B cell (primary cell): ENCODE results near the gene ZNF735. TPM values are rescaled to one million over a fixed set of nuclear protein-coding genes. Genes with fewer than 3 reads are reported as not detected.

Source experiments
- ATAC-seq: fragments of 200-7000 bp; cut with Tn5 transposase; one replicate; pipeline ENCODE4 v1.10.0; 2021; ENCODE audit warnings: low read depth, mild to moderate bottlenecking, moderate number of reproducible peaks, moderate library complexity
- CTCF ChIA-PET: fragments of 350-600 bp; sonication (Branson Sonifier 250); formaldehyde crosslinking; loops from one replicate; lab custom pipeline; 2021; ENCODE audit warnings: antibody characterized with exemption, inconsistent platforms; lab: Charles Lee
- POLR2A ChIA-PET: fragments of 350-600 bp; sonication (Branson Sonifier 250); formaldehyde crosslinking; loops from one replicate; lab custom pipeline; 2021; ENCODE audit warnings: antibody characterized with exemption; lab: Charles Lee
- DNase-seq: peaks from one replicate; pipeline ENCODE4 v3.0.0; 2013
- H2AFZ ChIP-seq: 2 replicates; pipeline ENCODE4 v1.6.1; 2012; ENCODE audit warnings: mild to moderate bottlenecking, low read depth, low read length; ENCODE audit not compliant: insufficient read depth, poor library complexity, severe bottlenecking
- H3K27ac ChIP-seq, 2 donors: 1 replicate in 1 of 2; 2 replicates in 1 of 2; pipeline ENCODE4 v1.5.1; 2012 to 2013; ENCODE audit warnings: low read length in 2 of 2, mild to moderate bottlenecking in 2 of 2, moderate library complexity in 1 of 2
- H3K27me3 ChIP-seq, 4 experiments: fragments of 200-600 bp in 1 of 4; sonication (generic) in 1 of 4; replicated peaks in 1 of 4; 1 replicate in 2 of 4; 2 replicates in 2 of 4; pipeline versions ENCODE4 v1.6.1 to v1.7.0; 2013 to 2016; ENCODE audit warnings: low read length in 3 of 4, mild to moderate bottlenecking in 2 of 4, mixed read lengths in 1 of 4, moderate library complexity in 1 of 4; ENCODE audit not compliant: insufficient read depth in 4 of 4, control insufficient read depth in 3 of 4; ENCODE audit errors: control extremely low read depth in 1 of 4
- H3K36me3 ChIP-seq, 2 experiments: replicated peaks in 1 of 2; 1 replicate in 1 of 2; 2 replicates in 1 of 2; pipeline versions ENCODE4 v1.6.1 to v1.7.1; 2013; ENCODE audit warnings: low read length in 1 of 2; ENCODE audit not compliant: insufficient read depth in 2 of 2, control insufficient read depth in 1 of 2; ENCODE audit errors: control extremely low read depth in 1 of 2, extremely low read depth in 1 of 2
- H3K4me1 ChIP-seq, 2 donors: fragments of 200-600 bp in 1 of 2; sonication (generic) in 1 of 2; 1 replicate in 1 of 2; 2 replicates in 1 of 2; pipeline versions ENCODE4 v1.5.1 to v1.6.1; 2013 to 2017; ENCODE audit warnings: low read length in 2 of 2; ENCODE audit not compliant: control insufficient read depth in 2 of 2, insufficient read depth in 2 of 2
- H3K4me2 ChIP-seq: replicated peaks from 2 replicates; pipeline ENCODE3; 2012; ENCODE audit warnings: mild to moderate bottlenecking, low read depth, low read length; ENCODE audit not compliant: poor library complexity, severe bottlenecking
- H3K4me3 ChIP-seq, 5 experiments: fragments of 200-600 bp in 1 of 5; sonication (generic) in 1 of 5; 1 replicate in 3 of 5; 2 replicates in 2 of 5; pipeline versions ENCODE4 v1.5.1 to v1.7.0; 2011 to 2016; ENCODE audit warnings: low read length in 4 of 5, mild to moderate bottlenecking in 4 of 5, low read depth in 2 of 5, control low read depth in 1 of 5, moderate library complexity in 1 of 5; ENCODE audit not compliant: insufficient read depth in 1 of 5; ENCODE audit errors: control extremely low read depth in 1 of 5, extremely low read depth in 1 of 5
- H3K79me2 ChIP-seq: fragments of 200-600 bp; sonication (generic); one replicate; pipeline ENCODE4 v1.6.0; 2016; ENCODE audit warnings: low read length; ENCODE audit not compliant: control insufficient read depth, insufficient read depth
- H3K9ac ChIP-seq: fragments of 200-600 bp; sonication (generic); 2 replicates; pipeline ENCODE4 v1.6.1; 2017; ENCODE audit warnings: mild to moderate bottlenecking, low read length, moderate library complexity
- H3K9me3 ChIP-seq, 3 donors: one replicate each; pipeline versions ENCODE4 v1.6.1 to v1.7.1; 2013; ENCODE audit warnings: low read length in 2 of 3; ENCODE audit not compliant: control insufficient read depth in 2 of 3, insufficient read depth in 1 of 3; ENCODE audit errors: control extremely low read depth in 1 of 3
- H4K20me1 ChIP-seq: 2 replicates; pipeline ENCODE4 v1.6.0; 2012; ENCODE audit warnings: mild to moderate bottlenecking, low read length; ENCODE audit not compliant: insufficient read depth, control insufficient read depth, poor library complexity, severe bottlenecking
- H3K27ac Mint-ChIP-seq: one replicate; pipeline ENCODE4 v1.8.0; 2021; ENCODE audit warnings: mixed read lengths
- H3K27me3 Mint-ChIP-seq: one replicate; pipeline ENCODE4 v1.8.0; 2021; ENCODE audit warnings: mixed read lengths
- H3K4me1 Mint-ChIP-seq: one replicate; pipeline ENCODE4 v1.8.0; 2021; ENCODE audit warnings: mixed read lengths
- H3K4me3 Mint-ChIP-seq: one replicate; pipeline ENCODE4 v1.8.0; 2021; ENCODE audit warnings: mixed read lengths
- H3K9me3 Mint-ChIP-seq: one replicate; pipeline ENCODE4 v1.8.0; 2022; ENCODE audit warnings: mixed read lengths; ENCODE audit not compliant: insufficient read depth
- CTCF ChIP-seq: fragments of 200-600 bp; IDR thresholded peaks from one replicate; pipeline ENCODE4 v1.8.0; 2022; ENCODE audit warnings: antibody characterized with exemption, mild to moderate bottlenecking
- EZH2 ChIP-seq: IDR thresholded peaks from 2 replicates; pipeline ENCODE4 v1.6.1; 2012; ENCODE audit warnings: borderline replicate concordance, low read depth, mild to moderate bottlenecking, moderate library complexity, low read length; ENCODE audit not compliant: insufficient read depth, poor library complexity, severe bottlenecking
- WGBS: methylation state at CpG from one replicate; pipeline ENCODE4 v1.1.5; 2013; ENCODE audit warnings: missing lambda C conversion rate; ENCODE audit not compliant: insufficient coverage; 5-methylcytosine and 5-hydroxymethylcytosine counted together
- intact Hi-C: fragments of 100-400 bp; cut with micrococcal nuclease; formaldehyde crosslinking; loops from one replicate; pipeline ENCODE4 v1.10.0; 2022
- polyA plus RNA-seq: library from polyadenylated mRNA; depleted of rRNA; stranded (reverse); fragments of >200 nt; gene quantifications from 2 replicates; pipeline ENCODE4 v1.2.3, GENCODE V29; 2012
- total RNA-seq, 2 donors: library from RNA; stranded (reverse); fragments of 120-200 nt in 1 of 2; gene quantifications; 1 replicate in 1 of 2; 2 replicates in 1 of 2; pipeline versions ENCODE4 v1.2.3 to v1.2.4, GENCODE V29; 2013 to 2022

The ZNF735 gene
- total and polyA plus RNA-seq, 2 donors (not counting 1 experiment from before 2014, with no cell fraction given), result not detected

- no peak overlapping the region for H3K4me3 Mint-ChIP-seq
- no peak for TF ChIP-seq EZH2
- TF ChIP-seq CTCF, result no peak
- no peak overlapping the region for H3K27ac Mint-ChIP-seq
- H3K27me3 ChIP-seq, result no peaks in the 10 kb centered on the region
- H3K4me3 ChIP-seq, result no peak overlapping the region
- CTCF ChIA-PET, result no interaction called here
- peaks cover 21% of the 10 kb centered on the region for H3K9me3 Mint-ChIP-seq
- no peak overlapping the region for H2AFZ ChIP-seq
- no peaks in the 10 kb centered on the region for H3K4me1 ChIP-seq
- no CpG with 5 or more reads among the region's 1 CpG for WGBS
- DNase-seq, result no peak
- POLR2A ChIA-PET, result no interaction called here
- no peak for ATAC-seq
- no peak overlapping the region for H3K4me2 ChIP-seq
- H4K20me1 ChIP-seq, result no peaks in the 10 kb centered on the region
- H3K9ac ChIP-seq, result no peak overlapping the region
- no peak overlapping the region for H3K27ac ChIP-seq
- no peaks in the 10 kb centered on the region for H3K27me3 Mint-ChIP-seq
- H3K79me2 ChIP-seq, result no peaks in the 10 kb centered on the region
- intact Hi-C loops, result loop anchor here (10.0 kb wide), 1 partner anchor 58 kb away; no protein-coding TSS in a partner anchor
- H3K36me3 ChIP-seq, result no peaks in the 10 kb centered on the region
- H3K9me3 ChIP-seq, result peaks cover 3 to 30% (median 27%) of the 10 kb centered on the region in 3 donors
- H3K4me1 Mint-ChIP-seq, result no peaks in the 10 kb centered on the region
These were observed 59.4 kb downstream of the ZNF735 start for GRCh38 chr7:64266341-64266919.

Other genes starting within 250 kb of the ZNF735 start
- gene ZNF722, start 208.4 kb upstream of the ZNF735 start, total RNA-seq, result not detected in 2 replicates
- not detected in 2 replicates for gene ZNF722, start 208.4 kb upstream of the ZNF735 start, polyA plus RNA-seq
- 0.83 and 1.2 TPM in 2 replicates for gene ZNF727, start 161.8 kb upstream of the ZNF735 start, total RNA-seq
- 0.19 and 0.55 TPM in 2 replicates for gene ZNF727, start 161.8 kb upstream of the ZNF735 start, polyA plus RNA-seq
- not detected in 2 replicates for gene ZNF679, start 21.3 kb downstream of the ZNF735 start, total RNA-seq
- not detected in 2 replicates for gene ZNF679, start 21.3 kb downstream of the ZNF735 start, polyA plus RNA-seq
- gene ZNF736, start 106.8 kb downstream of the ZNF735 start, total RNA-seq, result 79.8 and 85.0 TPM in 2 replicates
- gene ZNF736, start 106.8 kb downstream of the ZNF735 start, polyA plus RNA-seq, result 10.0 and 18.0 TPM in 2 replicates